M059J (cell line): ENCODE data around the gene GRIN1. TPM values are rescaled to one million over a fixed set of nuclear protein-coding genes. Genes with fewer than 3 reads are reported as not detected.
"Not testable (repeated sequence)": the region's sequence is repeated elsewhere in the genome, so short reads cannot be mapped to it uniquely, and the experiment has no call there.

ENCODE experiments used
- DNase-seq: peaks from one replicate; pipeline ENCODE4 v3.0.0-alpha.2; 2012; ENCODE audit warnings: low read depth
- total RNA-seq: library from RNA; depleted of rRNA; stranded (reverse); fragments of >200 nt; shearing (Covaris generic); gene quantifications from 2 replicates; pipeline ENCODE4 v1.2.3, GENCODE V29; 2014

Gene GRIN1
- total RNA-seq, 1 experiment from 2014 or later: not detected

DNA sequence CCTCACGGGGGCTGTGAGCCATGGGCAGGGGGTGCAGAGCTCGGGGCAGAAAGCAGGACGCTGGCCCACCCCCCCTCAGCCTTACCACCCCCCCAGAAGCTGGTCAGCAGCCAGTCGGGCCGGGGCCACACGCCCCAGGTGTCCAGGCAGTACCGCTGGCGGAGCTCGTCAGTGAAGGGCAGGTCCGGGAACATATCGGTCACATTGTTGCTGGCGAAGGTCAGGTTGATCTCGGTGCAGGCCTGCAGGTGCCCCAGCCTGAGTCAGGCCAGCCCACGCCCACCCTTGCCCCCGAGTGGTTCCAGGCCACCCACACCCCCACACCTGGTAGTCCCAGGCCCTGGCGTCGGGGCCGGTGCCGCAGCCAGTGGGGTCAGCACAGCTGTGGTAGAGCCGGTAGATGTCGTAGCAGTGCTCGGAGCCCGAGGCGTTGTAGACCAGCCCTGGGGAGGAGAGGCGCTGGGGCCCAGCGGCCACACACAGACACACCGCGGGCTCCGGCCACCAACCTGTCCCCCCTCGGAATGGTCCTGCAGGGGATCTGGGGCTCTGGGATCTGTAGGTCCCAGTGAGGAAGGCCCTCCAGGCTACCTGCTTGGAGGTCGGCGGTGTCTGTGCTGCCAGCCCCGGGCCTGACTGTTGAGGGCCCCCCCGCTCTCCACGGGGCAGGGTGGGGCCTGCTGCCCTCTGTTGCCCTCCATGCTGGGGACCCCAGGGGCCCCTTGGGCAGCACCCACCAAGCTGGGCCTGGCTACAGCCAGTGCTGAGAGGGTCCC, 27.0 kb upstream of the GRIN1 start:
- DNase-seq: no peak

DNA sequence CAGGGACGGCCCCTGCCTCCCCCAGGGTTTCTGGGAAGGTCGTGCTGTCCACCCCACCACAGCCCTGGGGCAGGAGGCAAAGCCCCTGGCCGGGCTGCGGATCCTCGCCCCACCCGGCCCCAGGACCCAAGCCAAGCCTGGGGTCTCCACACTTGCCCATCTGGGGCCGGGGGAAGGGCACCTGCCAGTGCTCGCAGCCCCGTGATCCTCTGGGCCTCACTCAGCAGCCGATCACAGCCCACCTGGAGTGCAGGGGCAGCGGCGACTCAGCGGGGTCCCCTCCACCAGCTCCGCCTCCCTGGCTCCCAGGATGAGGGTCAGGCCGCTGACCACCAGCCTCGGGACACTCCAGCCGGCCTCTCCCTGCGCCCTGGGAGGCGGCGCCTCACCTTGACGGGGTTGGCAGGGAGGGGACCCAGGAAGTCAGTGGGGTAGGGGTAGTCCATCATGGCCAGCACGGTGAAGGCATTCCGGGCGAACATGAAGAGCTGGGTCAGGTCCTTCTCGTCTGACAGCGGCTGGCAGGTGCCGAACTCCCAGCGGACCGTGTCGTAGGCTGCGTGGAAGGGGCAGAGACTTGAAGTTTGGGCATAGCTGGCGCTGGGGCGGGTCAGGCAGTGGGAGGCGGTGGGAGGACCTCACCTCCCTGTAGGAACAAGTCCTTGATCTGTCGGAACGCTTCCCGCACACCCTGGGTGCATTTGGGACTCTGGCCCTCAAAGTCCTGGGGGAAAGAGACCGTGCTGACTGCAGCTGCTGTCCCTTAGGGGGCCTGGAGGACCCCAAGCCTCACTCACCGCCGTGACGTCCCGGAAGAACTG, 26.2 kb upstream of the GRIN1 start:
- no peak for DNase-seq

DNA sequence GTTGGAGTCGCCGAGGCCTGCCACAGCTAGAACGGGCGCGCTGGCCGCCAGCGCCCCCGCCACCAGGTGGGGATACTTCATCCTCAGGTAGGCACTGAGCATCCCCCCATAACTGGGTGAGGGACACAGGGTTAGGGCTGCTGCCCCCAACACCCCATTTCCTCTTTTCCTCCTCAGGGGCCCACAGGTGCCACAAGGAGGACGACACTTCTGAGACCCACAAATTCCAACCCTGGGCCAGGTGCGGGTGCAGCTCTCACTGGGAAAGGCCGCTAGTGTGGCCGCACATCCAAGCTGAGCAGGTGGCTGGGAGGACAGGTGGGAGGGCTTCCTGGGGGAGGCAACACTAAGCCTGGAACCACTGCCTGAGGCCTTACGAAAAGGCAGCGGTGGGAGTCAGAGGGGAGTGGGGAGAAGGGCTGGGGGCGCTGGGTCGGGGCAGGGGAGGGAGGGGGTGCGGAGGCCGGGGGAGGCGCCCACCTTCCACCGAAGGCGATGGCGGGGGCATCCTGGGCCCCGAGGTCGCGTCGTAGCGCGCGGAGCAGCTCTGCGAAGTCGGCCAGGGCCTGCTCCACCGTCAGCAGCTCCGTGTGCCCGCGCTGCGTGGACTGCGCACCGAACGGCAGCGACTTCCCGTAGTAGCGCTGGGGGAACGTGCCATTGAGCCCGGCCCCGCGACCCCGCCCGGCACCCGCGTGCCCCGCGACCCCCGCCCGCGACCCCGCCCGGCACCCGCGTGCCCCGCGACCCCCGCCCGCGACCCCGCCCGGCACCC, 25.4 kb upstream of the GRIN1 start:
- no peak for DNase-seq

DNA sequence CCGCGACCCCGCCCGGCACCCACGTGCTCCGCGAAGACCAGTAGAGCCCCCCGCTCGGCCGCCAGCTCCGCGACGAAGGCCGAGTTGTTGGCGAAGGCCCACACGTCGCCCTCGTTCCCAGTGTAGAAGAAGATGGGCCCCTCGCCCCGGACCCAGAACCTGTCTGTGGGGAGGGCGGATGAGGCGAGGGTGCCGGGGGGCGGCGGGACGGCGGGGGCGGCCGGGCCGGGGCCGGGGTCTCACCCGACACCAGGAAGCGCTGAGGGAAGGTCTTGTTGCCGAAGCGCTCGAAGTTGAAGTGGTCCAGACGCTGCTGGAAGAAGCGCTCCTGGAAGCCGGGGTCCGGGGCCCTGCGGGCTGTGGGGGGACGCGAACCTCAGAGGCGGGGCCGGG, 24.7 kb upstream of the GRIN1 start:
- no peak for DNase-seq

DNA sequence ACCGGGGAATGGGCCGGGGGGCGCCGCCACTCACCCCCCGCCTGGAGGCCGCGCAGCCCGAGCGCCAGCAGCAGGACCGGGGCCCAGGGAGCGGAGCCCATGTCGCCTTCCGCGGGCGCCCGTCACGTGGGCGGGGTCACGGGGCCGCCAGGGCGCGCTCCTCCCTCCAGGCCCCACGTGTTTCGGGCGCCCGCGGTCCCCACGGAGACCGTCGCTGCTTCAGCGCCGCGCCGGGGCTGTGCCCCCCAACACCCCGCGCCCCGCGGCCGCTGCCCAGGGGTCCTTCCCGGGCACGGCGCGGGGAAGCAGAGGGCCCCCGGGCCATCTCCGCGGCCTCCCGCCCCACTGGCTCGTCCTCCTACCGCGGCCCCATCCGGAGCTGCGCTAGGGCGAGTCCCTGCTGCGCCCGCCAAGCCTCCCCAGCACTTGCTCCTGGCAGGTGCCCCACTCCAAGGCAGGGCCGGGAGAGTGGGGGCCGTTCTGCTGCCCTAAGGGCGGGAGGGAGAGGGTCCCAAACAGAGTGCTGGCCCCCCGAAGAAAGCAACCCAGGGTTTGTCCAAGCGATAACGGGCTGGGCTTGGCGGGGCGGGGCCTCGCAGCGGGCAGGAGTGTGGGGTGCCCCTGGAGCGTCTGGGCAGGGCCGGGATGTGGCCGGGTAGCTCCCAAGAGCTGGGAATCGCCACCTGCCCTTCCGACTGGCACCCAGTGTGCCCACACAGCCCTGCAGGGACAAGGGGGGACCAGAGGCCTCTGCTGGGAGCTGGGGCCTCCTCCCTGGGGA, 24.2 kb upstream of the GRIN1 start, which contains the start of gene DPP7:
Gene DPP7, minus strand, starts transcription at position 121 of the 781 bp plus-strand sequence. Its CDS starts 20 bp downstream, at position 101.
- peak; percentile 48 for DNase-seq

DNA sequence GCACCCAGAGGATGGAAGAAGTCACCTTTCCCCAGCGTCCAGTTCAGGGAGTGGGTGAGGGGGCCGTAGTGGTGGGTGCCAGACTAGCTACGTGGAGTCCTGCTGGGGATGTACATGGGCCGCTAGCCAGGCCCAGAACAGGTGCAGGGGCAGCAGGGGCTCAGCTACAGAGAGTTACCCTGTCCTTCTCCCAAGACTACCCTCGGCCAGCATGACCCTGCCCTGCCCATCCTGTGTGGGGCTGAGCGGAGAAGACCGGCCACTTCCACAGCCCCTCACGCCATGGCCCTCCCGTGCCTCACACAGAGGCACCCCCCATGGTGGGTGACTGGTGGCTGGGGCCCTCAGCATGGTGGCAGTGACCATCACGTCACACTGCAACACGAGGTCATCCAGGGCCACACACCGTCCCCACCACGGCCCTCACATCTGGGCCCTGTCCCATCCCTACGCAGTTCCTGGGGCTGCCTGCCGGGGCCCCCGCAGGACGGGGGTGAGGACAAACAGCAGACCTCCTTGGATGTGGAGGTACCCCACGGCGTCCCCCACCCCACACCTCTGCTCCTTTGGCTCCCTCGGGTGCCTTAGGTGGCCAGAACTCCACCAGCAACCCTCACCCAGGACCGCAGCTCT, 23.4 kb upstream of the GRIN1 start:
- DNase-seq: no peak

DNA sequence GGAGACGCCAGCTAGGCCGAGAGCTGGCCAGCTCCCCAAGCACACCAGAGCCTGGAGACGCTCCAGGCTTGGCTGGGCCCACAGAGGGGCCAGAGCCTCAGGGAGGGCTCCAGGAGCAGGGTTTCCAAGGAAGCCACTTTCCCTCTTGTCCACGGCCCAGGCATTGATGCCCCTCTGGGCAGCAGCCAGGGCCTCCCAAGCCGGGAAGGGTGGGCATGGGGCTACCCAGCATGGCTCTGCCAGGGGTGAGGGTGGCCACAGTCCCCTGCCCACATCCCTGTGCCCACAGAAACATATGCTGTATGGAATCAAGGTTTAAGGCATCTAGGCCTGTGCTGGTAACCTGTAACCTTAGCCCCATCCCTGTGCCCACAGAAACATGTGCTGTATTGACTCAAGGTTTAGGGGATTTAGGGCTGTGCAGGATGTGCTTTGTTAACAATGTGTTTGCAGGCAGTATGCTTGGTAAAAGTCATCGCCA, 22.9 kb upstream of the GRIN1 start:
- no peak for DNase-seq

DNA sequence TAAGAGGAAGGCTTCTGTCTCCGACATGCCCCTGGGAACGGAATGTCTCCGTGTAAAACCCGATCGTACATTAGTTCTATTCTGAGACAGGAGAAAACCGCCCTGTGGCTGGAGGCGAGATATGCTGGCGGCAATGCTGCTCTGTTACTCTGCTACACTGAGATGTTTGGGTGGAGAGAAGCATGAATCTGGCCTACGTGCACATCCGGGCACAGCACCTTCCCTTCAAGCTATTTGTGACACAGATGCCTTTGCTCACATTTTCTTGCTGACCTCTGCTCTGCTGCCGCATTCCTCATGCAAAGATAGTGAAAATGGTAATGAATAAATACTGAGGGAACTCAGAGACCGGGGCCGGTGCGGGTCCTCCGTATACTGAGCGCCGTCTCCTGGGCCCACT, 22.2 kb upstream of the GRIN1 start:
- no peak for DNase-seq

DNA sequence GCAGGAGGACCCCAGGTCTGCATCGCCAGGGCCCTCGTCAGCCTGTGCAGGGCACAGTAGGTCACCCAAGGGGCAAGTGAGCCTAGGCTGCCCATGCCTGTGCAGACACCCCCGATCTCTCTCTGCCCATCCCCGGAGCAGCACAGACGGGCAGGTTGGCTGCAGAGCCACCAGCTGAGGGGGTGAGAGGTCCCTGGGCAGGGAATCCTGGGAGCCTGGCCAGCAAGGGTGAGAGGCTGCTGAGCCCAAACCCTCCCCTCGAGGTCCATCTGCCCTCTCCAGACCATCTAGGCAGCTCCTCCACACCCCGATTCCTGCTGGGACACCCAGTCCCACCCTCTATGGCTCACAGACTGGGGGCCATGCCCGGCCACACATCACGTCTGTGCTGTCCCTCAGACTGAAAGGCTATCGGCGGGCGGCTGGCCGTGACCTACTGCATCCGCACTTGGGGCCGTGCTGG, 21.7 kb upstream of the GRIN1 start:
- DNase-seq: no peak

DNA sequence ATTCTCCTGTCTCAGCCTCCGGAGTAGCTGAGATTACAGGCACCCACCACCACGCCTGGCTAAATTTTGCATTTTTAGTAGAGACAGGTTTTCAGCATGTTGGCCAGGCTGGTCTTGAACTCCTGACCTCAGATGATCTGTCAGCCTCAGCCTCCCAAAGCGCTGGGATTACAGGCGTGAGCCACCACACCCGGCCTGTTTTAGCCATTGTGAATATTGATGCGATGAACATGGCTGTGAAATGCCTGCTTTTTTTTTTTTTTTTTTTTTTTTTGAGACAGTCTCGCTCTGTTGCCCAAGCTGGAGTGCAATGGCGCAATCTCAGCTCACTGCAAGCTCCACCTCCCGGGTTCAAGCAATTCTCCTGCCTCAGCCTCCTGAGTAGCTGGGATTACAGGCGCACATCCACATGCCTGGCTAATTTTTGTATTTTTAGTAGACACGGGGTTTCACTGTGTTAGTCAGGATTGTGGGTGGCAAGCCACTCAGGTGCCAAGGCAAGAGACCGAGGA, 20.8 kb upstream of the GRIN1 start:
- not testable (repeated sequence) for DNase-seq

DNA sequence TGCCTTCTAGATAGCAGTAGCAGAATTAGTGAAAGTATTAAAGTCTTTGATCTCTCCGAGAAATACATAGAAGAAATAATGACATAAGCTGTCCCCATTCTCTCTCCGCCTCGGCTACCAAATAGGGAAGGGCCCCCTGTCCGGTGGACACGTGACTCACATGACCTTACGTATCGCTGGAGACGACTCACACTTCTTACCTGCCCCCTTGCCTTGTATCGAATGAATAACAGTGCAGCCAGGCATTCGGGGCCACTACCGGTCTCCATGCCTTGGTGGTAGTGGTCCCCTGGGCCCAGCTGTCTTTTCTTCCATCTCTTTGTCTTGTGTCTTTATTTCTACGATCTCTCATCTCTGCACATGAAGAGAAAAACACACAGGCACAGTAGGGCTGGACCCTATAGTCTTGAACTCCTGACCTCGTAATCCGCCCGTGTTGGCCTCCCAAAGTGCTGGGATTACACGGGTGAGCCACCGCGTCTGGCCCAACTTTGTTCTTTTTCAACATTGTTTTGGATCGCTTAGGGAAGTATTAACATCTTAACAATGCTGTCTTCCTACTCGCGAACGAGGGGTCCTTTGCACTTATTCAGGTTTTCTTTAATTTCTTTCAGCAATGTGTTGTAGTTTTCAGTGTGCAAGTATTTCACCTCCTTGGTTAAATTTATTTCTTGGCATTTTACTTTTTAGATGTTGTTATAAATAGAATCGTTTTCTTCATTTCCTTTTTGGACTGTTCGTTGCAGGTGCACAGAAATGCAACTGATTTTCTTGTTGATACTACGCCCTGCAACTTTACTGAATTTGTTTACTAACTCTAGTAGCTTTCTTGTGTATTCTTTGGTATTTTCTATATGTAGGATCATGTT, 16.8 kb upstream of the GRIN1 start:
- DNase-seq: not testable (repeated sequence)

DNA sequence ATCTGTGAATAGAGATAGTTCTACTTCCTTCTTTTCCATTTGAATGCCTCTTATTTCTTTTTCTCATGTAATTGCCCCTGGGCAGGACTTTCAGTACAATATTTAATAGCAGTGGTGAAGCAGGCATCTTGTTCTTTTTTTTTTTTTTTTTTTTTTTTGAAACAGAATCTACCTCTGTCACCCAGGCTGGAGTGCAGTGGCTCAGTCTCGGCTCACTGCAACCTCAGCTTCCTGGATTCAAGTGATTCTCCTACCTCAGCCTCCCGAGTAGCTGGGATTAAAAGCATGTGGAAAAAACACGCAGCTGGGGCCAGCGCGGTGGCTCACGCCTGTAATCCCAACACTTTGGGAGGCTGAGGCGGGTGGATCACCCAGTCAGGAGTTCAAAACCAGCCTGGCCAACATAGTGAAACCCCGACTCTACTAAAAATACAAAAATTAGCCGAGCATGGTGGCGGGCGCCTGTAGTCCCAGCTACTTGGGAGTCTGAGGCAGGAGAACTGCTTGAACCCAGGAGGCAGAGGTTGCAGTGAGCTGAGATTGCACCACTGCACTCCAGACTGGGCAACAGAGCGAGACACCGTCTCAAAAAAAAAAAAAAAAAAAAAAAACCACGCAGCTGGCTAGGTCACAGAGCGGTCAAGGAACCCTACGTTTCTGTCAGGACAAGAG, 16.0 kb upstream of the GRIN1 start:
- DNase-seq: not testable (repeated sequence)

DNA sequence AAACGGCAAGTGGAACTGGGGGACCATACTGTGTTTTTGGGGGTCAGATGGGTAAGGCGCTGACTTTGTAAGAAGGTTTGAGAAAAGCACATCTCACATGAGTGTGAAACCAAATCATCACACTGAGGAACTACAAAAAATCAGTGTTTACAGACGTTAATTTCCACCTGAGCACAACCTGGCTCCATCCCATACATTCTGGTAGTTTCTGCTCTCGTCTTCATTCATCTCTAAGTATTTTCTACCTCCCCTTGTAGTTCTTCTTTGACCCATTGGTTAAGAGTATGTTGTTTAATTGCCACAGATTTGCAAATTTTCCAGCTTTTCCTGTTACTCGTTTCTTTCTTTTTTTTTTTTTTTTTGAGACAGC, 15.5 kb upstream of the GRIN1 start:
- no peak for DNase-seq

DNA sequence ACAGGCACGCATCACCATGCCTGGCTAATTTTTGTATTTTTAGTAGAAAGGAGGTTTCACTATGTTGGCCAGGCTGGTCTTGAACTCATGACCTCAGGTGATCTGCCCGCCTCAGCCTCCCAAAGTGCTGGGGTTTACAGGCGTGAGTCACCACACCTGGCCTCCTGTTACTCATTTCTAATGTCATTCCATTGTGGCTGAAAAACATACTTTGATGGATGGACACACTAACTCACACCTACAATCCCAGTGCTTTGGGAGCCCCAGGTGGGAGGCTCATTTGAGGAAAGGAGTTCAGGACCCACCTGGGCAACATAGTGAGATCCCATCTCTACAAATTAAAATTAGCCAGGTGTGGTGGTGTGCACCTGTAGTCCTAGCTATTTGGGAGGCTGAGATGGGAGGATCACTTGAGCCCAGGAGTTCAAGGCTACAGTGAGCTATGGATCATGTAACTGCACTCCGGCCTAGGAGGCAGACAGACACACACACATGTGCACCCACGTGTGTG, 14.9 kb upstream of the GRIN1 start:
- DNase-seq: peak; percentile 32

DNA sequence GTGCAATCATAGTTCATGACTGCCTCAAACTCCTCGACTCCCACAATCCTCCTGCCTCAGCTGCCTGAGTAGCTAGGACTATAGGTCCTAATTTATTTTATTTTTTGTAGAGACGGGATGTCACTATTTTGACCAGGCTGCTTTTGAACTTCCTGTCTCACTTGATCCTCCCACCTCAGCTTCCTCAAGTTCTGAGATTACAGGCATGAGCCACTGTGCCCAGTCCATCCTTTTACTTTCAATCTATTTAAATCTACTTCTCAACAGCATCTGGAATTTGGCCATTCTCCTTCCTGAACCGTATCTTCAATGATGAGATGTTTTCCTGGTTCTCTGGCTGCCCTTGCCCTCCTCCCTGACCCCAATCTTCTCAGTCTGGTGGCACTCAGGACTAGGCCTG, 12.2 kb upstream of the GRIN1 start:
- no peak for DNase-seq

DNA sequence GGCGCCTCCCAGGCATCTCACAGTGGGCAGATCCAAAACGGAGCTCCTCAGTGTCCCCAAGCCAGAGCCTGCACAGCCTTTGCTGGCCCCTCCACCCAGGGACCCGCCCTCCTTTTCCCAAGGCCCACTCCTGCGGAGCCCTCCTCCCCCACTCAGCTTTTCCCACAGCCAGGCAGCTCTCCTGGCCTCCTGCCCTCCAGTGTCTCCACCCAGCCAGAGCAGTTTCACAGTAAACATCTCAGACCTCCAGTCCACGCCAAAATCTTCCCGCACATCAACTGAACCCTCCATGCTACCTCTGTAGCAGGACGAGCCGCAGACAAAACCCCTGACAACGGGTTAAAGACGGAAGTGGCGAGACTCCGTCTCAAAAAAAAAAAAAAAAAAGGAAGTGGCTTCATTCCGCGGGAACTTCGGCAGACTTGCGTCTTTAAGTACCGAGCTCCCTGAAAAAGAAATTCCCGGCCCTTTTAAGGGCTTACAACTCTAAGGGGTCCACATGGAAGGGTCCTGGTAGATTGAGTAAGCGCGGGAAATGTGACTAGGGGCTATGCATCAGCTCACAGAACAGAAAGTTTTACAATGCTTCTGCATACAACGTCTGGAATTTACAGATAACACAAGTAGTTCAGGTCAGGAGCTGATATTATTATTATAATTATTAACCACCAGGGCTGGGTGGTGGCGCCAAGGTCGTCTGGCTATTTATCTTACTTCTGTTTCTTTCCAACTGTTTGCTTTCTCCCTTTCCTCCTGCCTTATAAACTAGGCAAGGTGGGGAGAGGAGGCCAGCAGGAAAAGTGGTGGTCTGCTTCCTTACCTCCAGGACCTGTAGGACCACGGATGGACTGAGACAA, 11.4 kb upstream of the GRIN1 start:
- no peak for DNase-seq

DNA sequence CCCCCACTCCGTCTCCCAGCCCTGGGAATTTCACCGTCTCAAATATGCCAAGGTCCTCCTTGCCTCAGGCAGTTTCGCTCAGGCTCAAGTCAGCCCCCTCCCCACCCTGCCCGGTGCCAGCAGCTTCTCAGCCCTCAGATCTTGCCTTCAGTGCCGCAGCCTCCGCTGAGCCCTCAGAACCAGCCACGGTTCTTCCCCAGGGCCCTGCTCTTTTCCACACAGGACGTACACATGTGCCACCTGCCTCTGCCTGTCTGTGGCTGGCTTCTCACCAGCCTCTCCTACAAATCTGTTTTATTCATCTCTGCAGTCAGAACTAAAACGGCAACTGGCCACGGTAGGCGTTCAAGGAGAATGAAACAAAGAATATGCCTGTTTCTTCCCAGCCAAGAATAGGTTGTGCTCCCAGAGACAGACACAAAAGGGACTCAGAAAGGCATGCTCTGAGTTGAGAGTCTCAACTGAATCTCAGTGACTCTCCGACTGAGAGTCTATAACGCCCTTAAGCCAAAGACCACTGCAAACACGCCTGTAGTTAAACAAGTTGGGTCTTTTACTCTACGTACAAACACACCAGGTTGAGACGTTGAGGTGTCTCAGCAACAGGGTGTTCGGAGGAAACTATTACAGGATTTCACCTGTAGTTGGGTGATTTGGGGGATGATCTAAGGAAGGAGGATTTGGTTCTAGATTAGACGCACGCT, 10.6 kb upstream of the GRIN1 start:
- DNase-seq: no peak
